ENCODE results near the gene ITSN1.
A peak's percentile ranks its signal among the peaks of the same experiment; 100 is the strongest.
"Not testable (repeated sequence)": the region's sequence is repeated elsewhere in the genome, so short reads cannot be mapped to it uniquely, and the experiment has no call there.

ITSN1 gene

GRCh38 chr21:33642027-33642895 lies at the start of gene ITSN1:
TSS of gene ITSN1 (plus strand) at chr21:33642501. CDS start at chr21:33718829, 76,328 bp downstream.
- peak; percentile 98 for DNase-seq

GRCh38 chr21:33598051-33598450 lies 44.2 kb upstream of the ITSN1 start:
- DNase-seq, result no peak

- no peak for DNase-seq
Observed at GRCh38 chr21:33608559-33608958, 33.7 kb upstream of the ITSN1 start.

- DNase-seq, result no peak
Observed at GRCh38 chr21:33611006-33611744, 31.1 kb upstream of the ITSN1 start.

GRCh38 chr21:33617565-33617964 lies 24.7 kb upstream of the ITSN1 start:
- DNase-seq, result not testable (repeated sequence)

- no peak for DNase-seq
Observed at GRCh38 chr21:33618407-33618806, 23.9 kb upstream of the ITSN1 start.

- no peak for DNase-seq
Observed at GRCh38 chr21:33619726-33620125, 22.6 kb upstream of the ITSN1 start.

- no peak for DNase-seq
Observed at GRCh38 chr21:33622253-33622652, 20.0 kb upstream of the ITSN1 start.

- DNase-seq, result not testable (repeated sequence)
Observed at GRCh38 chr21:33626151-33626550, 16.1 kb upstream of the ITSN1 start.

GRCh38 chr21:33634254-33634653 lies 8.0 kb upstream of the ITSN1 start:
- no peak for DNase-seq

- no peak for DNase-seq
Observed at GRCh38 chr21:33640697-33641351, 1.5 kb upstream of the ITSN1 start.

- peak; percentile 99 for DNase-seq
Observed at GRCh38 chr21:33641352-33642026, 812 bp upstream of the ITSN1 start, which contains the start of gene CRYZL1. TSS of gene CRYZL1 (minus strand) at chr21:33641741. CDS start at chr21:33631551, 10,190 bp downstream.

GRCh38 chr21:33642896-33643657 lies 776 bp downstream of the ITSN1 start:
- DNase-seq, result no peak

- no peak for DNase-seq
Observed at GRCh38 chr21:33643658-33644311, 1.5 kb downstream of the ITSN1 start.

- no peak for DNase-seq
Observed at GRCh38 chr21:33644383-33645074, 2.2 kb downstream of the ITSN1 start.

- DNase-seq, result no peak
Observed at GRCh38 chr21:33645730-33646129, 3.4 kb downstream of the ITSN1 start.

- DNase-seq, result no peak
Observed at GRCh38 chr21:33647587-33647986, 5.3 kb downstream of the ITSN1 start.

- no peak for DNase-seq
Observed at GRCh38 chr21:33648555-33648954, 6.3 kb downstream of the ITSN1 start.

GRCh38 chr21:33650230-33650629 lies 7.9 kb downstream of the ITSN1 start:
- DNase-seq, result no peak

GRCh38 chr21:33650929-33651509 lies 8.7 kb downstream of the ITSN1 start:
- no peak for DNase-seq

All from NCI-H446 treated with DMSO at 0.1 percent for 48 hours (cell line).